HG02840 (cell line): ENCODE results near the gene CST9L.

Experiments
- ATAC-seq: cut with Tn5 transposase; IDR thresholded peaks from one replicate; pipeline ENCODE4 v1.9.1; 2021; ENCODE audit warnings: mild to moderate bottlenecking, moderate library complexity, moderate number of reproducible peaks; ENCODE audit not compliant: unreplicated experiment, low FRiP score

Gene CST9L

GRCh38 chr20:23568320-23568970 is at the start of gene CST9L:
CST9L (minus strand) TSS chr20:23568484; CDS start chr20:23568450, 34 bp downstream.
- no peak for ATAC-seq

- ATAC-seq: no peak
These were observed 45.9 kb upstream of the CST9L start for GRCh38 chr20:23614163-23614562.

GRCh38 chr20:23613676-23614075 is 45.4 kb upstream of the CST9L start:
- no peak for ATAC-seq

GRCh38 chr20:23612396-23612795 is 44.1 kb upstream of the CST9L start:
- no peak for ATAC-seq

GRCh38 chr20:23609486-23610109 is 41.3 kb upstream of the CST9L start:
- no peak for ATAC-seq

- ATAC-seq: no peak
These were observed 40.1 kb upstream of the CST9L start for GRCh38 chr20:23608251-23608846.

- no peak for ATAC-seq
These were observed 39.4 kb upstream of the CST9L start for GRCh38 chr20:23607497-23608245.

GRCh38 chr20:23606652-23607049 is 38.4 kb upstream of the CST9L start:
- no peak for ATAC-seq

- no peak for ATAC-seq
These were observed 37.8 kb upstream of the CST9L start, which contains the start of gene CST9 for GRCh38 chr20:23605867-23606651. CST9 (minus strand) TSS chr20:23605917; CDS start chr20:23605864, 53 bp downstream.

GRCh38 chr20:23604306-23604705 is 36.0 kb upstream of the CST9L start:
- no peak for ATAC-seq

GRCh38 chr20:23603321-23603720 is 35.0 kb upstream of the CST9L start:
- ATAC-seq: no peak

- no peak for ATAC-seq
These were observed 34.4 kb upstream of the CST9L start for GRCh38 chr20:23602699-23603098.

- no peak for ATAC-seq
These were observed 34.0 kb upstream of the CST9L start for GRCh38 chr20:23602241-23602640.

GRCh38 chr20:23601715-23602114 is 33.4 kb upstream of the CST9L start:
- ATAC-seq: no peak

- ATAC-seq: no peak
These were observed 30.2 kb upstream of the CST9L start for GRCh38 chr20:23598481-23598880.

- no peak for ATAC-seq
These were observed 28.4 kb upstream of the CST9L start for GRCh38 chr20:23596579-23597250.

- ATAC-seq: no peak
These were observed 27.7 kb upstream of the CST9L start for GRCh38 chr20:23595941-23596340.

- ATAC-seq: no peak
These were observed 20.4 kb upstream of the CST9L start for GRCh38 chr20:23588434-23589403.

- no peak for ATAC-seq
These were observed 19.3 kb upstream of the CST9L start for GRCh38 chr20:23587631-23588030.
